GM19240 (cell line): ENCODE data around the gene TTF2.

Experiments
- DNase-seq: peaks from one replicate; pipeline ENCODE4 v3.0.0; 2011; ENCODE audit warnings: low spot score; ENCODE audit not compliant: insufficient read length

TTF2 gene

DNA sequence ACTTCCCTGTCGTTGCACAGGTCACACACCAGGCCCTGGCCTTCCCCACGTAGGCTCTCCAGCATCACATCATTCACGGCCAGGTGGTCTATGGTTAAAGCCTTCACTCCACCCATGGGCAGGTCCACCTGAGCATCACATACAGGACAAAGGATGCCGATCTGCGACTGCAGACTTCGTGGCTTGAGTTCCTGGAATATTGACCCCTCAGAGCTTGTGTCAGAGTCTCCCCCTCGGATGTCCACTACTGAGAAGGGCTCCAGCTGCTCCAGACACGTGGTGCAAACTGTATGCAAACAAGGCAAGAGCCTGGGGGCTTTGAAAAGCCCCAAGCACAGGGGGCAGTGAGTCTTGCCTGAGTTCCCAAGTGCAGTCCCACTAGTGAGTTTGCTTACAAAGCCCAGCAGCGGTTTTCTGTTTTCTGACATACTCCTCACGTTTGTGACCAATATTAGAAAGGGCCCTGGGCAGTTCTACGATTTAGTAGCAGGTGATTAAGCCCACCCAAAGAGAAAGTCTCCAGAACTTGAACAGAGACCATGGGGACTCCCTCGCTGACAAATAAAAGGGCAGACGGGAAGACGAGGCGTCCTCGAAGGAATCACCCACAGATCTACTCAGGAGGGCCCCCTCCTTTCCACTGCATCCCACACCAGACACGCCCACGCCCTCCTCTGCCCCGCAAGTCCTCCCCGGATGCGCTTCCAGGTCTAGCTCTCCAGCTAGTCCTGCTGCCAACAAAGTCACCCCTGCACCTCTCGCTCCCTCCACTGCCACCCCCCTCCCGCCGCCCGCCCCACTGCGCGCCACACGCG is 60.9 kb downstream of the TTF2 start:
- DNase-seq: no peak

- DNase-seq: peak; percentile 55
Measured at GRCh38 chr1:117121589-117122329, 61.6 kb downstream of the TTF2 start, which contains the start of gene TRIM45. TSS of gene TRIM45 (minus strand) at chr1:117121749. CDS start at chr1:117121201, 548 bp downstream.

DNA sequence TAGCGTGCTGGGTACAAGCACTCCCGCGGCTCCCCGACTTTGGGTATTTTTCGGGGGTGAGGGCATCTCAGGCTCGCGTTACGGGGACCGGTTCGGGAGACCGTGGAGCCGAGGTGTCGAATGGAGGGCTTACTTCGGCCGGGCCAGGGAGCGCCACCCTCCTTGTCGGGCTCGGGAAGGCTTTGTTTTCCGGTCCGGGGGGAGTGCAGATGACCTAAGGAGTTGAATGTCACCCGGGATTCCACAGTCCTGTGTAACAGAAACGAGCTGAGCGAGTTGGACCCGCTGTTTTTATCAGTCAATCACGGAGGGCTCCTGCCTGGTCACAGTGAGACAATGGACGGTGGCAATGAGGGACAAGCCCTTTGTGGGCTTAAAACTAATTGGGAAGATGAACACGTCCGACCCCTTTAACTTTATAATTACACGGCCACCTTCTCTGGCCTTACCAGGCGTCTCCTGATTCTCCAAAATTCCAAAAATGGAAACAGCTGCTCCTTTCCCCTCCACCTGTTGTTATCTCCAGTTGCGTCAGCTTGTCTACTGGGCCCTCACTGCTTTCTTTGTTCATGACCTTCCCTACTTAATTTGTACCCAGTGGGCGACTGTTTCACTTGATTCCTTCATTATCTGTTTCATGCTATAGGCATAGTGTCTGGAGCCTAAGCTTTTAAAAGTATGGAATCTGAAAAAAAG is 62.4 kb downstream of the TTF2 start:
- no peak for DNase-seq

GRCh38 chr1:117123274-117123673 is 63.1 kb downstream of the TTF2 start:
- DNase-seq: no peak

GRCh38 chr1:117124661-117125060 is 64.5 kb downstream of the TTF2 start:
- DNase-seq: no peak

GRCh38 chr1:117127795-117128194 is 67.7 kb downstream of the TTF2 start:
- no peak for DNase-seq

DNA sequence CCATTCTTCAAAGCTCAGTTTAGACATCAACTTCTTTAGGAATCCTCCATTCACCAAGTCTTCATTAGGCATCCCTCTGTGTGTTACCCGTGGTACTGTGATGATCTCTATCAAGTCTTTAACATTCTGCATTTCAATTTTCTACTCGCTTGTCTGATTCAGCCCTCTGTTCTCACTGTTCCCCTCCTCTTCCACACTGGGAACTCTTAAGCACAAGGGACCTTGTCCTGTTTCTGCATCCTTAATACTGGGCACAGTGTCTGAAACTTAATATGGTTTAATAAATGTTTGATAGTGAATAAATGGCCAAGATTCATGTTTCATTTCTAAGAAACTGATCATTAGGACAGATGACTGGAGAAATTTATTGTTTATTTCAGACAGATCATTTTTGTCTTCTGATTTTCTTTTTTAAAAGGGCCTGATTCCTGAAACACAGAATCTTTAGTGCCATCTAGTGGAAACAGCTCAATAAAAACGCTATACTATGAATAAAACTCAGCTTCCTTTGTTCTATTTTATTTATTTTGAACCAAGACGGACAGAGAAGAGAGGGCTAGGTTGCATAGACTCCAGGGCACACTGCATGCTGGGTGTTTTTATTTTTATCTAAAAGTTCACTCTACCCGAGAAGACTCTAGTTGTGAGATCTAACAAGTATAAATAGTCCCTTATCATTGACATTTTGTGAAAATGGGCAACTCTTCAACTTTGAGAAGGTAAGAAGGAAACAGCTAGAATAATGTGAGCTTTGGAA is 68.4 kb downstream of the TTF2 start:
- DNase-seq: no peak

GRCh38 chr1:117130526-117130925 is 70.4 kb downstream of the TTF2 start:
- no peak for DNase-seq

- no peak for DNase-seq
Measured at GRCh38 chr1:117135329-117135728, 75.2 kb downstream of the TTF2 start.

DNA sequence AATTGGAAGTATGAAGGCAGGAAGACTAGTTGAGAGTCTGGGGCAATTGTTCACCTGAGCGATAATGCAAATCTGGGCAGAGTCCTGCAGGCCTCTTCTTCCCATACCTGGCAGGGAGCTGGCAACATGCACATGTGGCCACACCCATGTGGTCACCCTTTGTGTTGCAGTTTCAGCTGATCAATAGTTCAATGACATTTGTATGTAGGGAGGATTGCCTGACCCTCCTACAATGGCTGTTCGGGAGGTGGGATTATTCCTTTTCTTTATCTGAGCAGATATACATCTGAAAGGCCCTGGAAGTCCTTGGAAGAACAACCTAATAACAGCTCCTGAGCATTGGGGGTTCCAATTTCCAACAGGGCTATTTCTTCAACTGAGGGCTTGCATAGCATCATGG is 76.6 kb downstream of the TTF2 start:
- no peak for DNase-seq

DNA sequence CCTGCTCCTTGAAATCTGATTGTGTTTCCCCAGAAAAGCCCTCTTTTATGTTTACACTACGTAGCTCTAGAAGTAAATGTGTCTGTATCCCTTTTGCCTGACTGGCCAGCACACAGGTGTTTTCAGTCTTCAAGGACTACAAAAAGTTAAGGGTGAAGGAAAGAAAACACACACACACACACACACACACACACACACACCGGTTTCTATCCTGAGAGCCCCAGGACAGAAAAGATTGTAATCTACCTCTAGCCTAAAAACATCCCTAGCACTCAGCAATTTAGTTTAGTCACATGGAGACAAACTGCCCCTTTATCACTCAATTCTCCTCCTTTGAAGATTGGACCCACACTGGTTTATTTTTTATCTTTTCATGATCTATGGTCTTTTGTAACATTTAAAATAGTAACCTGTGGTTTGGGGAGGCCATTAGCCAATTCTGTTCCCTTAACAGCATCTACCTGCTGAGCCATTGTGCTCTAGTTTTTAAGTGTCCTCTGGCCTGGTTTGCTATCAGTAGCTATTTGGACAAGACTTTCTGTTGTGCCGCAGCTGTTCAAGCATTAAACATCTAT is 77.2 kb downstream of the TTF2 start:
- no peak for DNase-seq

GRCh38 chr1:117138106-117138505 is 78.0 kb downstream of the TTF2 start:
- DNase-seq: no peak

- DNase-seq: no peak
Measured at GRCh38 chr1:117138561-117138960, 78.4 kb downstream of the TTF2 start.

GRCh38 chr1:117142200-117142599 is 82.1 kb downstream of the TTF2 start:
- no peak for DNase-seq

DNA sequence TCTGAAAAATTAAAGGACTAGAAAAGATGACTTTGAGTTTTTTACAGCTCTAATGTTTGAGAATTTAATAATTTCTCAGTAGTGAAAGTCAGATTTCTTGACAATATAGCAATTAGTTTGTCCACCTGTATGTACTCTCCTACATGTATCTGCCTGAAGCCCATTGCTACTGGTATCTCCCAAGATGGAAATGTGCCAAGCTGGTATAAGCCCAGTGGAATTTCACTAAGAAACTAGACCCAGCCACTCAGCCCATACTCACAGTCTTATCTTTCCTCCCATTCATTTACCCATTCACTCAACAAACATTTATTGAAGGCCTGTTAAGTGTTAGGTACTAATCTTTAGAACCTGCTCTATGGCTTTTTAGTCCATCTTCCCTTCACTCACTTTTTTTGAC is 83.0 kb downstream of the TTF2 start:
- DNase-seq: no peak

DNA sequence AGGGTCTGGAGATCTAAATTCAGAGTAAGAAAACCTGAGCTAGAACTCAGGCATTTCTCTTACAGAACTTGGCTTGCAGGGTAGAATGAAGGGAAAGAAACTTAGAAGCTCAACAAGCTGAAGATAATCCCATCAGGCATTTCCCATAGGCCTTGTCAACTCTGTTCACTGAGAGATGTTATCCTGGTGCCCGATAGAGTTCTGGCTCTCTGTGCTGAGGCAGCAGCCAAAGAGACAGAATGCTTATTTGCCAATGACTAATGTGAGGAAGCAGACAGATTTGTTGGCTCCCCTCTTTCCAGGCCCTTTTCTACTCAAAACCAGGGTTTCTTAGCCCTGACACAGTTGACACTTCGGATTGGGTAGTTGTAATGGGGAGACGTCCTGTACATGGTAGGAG is 83.7 kb downstream of the TTF2 start:
- DNase-seq: no peak

- DNase-seq: no peak
Measured at GRCh38 chr1:117146072-117146471, 85.9 kb downstream of the TTF2 start.

DNA sequence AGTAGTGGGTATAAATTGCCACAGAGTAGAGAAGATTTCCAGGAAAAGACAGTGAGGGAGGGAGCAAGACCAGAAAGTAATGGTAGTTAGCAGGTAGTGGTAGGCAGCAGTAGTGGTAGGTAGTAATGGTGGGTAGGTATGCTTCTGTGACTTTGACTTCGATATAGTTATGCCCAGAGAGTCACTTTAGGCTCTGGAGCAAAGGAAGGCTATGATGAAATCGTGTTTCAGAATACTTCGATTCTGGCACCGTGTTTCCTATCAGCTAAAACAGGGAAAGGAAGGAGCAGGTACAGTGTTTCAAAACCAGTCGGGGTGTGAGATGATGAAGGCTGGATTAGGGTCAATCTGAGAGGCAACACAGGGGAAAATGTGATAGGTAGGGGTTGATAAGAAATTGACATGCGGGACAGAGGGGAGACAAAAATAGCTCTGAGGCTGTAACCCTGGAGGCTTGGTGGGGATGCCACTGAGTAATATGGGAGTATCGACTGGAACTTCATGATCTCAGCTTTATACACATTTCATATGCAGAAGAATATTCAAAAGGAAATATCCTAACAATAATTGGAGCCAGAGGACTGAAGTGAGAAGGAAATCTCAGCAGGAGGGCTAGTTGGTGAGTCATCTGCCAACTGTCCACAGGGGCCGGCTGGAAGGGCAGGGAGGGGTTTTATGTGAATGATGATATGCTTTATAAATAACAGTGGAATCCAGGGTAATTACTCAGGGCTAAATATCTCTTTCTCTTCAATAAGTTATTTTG is 86.6 kb downstream of the TTF2 start:
- no peak for DNase-seq

GRCh38 chr1:117147341-117147831 is 87.3 kb downstream of the TTF2 start:
- no peak for DNase-seq
